ENCODE results near the gene MPV17L2.
A peak's percentile ranks its signal among the peaks of the same experiment; 100 is the strongest.

MPV17L2 gene

GRCh38 chr19:18170714-18171255, 22.2 kb upstream of the MPV17L2 start:
- H3K9me3 ChIP-seq: no peaks in the 10 kb centered on the region
- peak overlapping the region; percentile 98 for H3K27ac ChIP-seq
- peaks cover 62 to 76% of the 10 kb centered on the region in 2 experiments for H3K4me1 ChIP-seq (ENCODE audit: control insufficient read depth in 1 of 2, insufficient read depth in 1 of 2, low read depth in 1 of 2, low read length in 1 of 2)
- peak overlapping the region; percentile 46 to 52 for H3K4me3 ChIP-seq (ENCODE audit: low read depth in 1 of 2, low read length in 1 of 2)
- peaks cover 9% of the 10 kb centered on the region for H3K27me3 ChIP-seq
- H3K36me3 ChIP-seq: peaks cover 9% of the 10 kb centered on the region
- TF ChIP-seq, protein P1, sequence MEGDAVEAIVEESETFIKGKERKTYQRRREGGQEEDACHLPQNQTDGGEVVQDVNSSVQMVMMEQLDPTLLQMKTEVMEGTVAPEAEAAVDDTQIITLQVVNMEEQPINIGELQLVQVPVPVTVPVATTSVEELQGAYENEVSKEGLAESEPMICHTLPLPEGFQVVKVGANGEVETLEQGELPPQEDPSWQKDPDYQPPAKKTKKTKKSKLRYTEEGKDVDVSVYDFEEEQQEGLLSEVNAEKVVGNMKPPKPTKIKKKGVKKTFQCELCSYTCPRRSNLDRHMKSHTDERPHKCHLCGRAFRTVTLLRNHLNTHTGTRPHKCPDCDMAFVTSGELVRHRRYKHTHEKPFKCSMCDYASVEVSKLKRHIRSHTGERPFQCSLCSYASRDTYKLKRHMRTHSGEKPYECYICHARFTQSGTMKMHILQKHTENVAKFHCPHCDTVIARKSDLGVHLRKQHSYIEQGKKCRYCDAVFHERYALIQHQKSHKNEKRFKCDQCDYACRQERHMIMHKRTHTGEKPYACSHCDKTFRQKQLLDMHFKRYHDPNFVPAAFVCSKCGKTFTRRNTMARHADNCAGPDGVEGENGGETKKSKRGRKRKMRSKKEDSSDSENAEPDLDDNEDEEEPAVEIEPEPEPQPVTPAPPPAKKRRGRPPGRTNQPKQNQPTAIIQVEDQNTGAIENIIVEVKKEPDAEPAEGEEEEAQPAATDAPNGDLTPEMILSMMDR (IDR thresholded peaks at IDR 0.05): no peak

DNA sequence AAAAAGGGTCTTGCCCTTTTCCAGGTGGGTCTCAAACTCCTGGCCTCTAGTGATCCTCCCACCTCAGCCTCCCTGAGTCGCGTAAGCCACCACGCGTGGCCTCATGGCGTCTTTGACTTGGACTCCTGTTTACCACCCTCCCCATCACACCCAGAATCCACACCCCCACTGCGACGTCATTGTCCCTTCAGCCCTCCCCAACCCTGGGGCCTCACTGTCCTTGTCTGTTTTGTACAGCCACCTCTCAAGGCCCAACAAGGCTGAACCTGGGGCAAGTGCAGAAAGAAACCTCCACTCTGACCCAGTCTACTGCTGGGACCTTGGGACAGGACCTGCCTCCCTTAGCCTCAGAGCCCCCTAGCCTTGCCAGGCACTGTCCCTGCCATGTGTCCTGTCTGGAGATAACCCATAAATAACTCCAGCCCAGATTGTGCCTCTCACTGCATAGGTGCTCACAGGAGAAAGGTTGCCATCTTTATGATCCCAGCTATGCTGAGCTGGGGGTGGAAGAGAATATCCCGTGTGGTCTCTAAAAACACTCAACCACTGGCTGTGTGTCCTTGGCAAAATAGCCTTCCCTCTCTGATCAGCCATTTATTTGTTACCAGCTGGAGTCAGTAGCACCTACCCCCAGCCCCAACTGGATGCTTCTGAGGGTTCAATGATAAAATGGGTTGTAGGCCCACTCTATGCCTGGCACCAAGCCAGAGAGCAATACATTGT, 21.3 kb upstream of the MPV17L2 start:
- no peaks in the 10 kb centered on the region for H3K9me3 ChIP-seq
- H3K27ac ChIP-seq: peak overlapping the region; percentile 98
- no peak overlapping the region for H3K4me3 ChIP-seq (ENCODE audit: low read depth in 1 of 2, low read length in 1 of 2)
- peaks cover 18% of the 10 kb centered on the region for H3K36me3 ChIP-seq
- H3K4me1 ChIP-seq (ENCODE audit: control insufficient read depth in 1 of 2, insufficient read depth in 1 of 2, low read depth in 1 of 2, low read length in 1 of 2): peaks cover 69 to 83% of the 10 kb centered on the region in 2 experiments
- TF ChIP-seq, protein P1 (IDR thresholded peaks at IDR 0.05): no peak
- H3K27me3 ChIP-seq: peaks cover 15% of the 10 kb centered on the region

GRCh38 chr19:18172331-18173053, 20.5 kb upstream of the MPV17L2 start:
- Histone ChIP-seq H3K27me3 (peaks cover 19% of the 10 kb centered on the region), H3K36me3 (peaks cover 25% of the 10 kb centered on the region), H3K27ac (peak overlapping the region; percentile 98), H3K4me1 (ENCODE audit: control insufficient read depth in 1 of 2, insufficient read depth in 1 of 2, low read depth in 1 of 2, low read length in 1 of 2) (peaks cover 76 to 89% of the 10 kb centered on the region in 2 experiments), H3K9me3 (no peaks in the 10 kb centered on the region), H3K4me3 (ENCODE audit: low read depth in 1 of 2, low read length in 1 of 2) (peak overlapping the region; percentile 73 to 84)
- TF ChIP-seq, protein P1 (IDR thresholded peaks at IDR 0.05): no peak

DNA sequence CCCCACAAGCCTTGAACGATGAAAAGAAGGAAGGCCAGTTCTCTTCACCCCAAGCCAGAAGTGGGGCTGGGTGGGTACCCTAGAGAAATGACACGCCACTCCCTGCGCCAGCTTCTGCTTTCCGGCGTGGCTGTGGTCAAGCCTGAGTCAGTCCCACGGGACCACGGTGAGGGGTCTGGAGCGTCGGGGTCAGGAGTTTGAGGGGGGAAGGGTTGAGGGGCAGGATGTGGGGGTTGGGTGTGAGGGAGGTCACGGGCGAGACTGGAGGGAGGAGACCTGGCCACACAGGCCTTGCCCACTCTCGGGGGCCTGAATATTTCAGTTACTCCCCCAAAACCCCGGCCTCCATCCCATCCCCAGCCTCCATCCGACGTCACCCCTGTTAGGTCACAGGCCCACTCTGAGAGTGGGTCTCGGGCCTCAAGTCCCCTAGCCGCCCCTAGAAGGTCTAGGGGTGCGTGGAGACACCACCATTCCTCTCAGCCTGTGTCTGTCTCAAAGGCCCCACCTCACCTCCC, 19.9 kb upstream of the MPV17L2 start:
- H3K36me3 ChIP-seq: peaks cover 32% of the 10 kb centered on the region
- peak overlapping the region; percentile 98 for H3K27ac ChIP-seq
- H3K9me3 ChIP-seq: no peaks in the 10 kb centered on the region
- peaks cover 19% of the 10 kb centered on the region for H3K27me3 ChIP-seq
- H3K4me3 ChIP-seq (ENCODE audit: low read depth in 1 of 2, low read length in 1 of 2): peak overlapping the region; percentile 73 to 84
- TF ChIP-seq, protein P1 (IDR thresholded peaks at IDR 0.05): no peak
- peaks cover 74 to 86% of the 10 kb centered on the region in 2 experiments for H3K4me1 ChIP-seq (ENCODE audit: control insufficient read depth in 1 of 2, insufficient read depth in 1 of 2, low read depth in 1 of 2, low read length in 1 of 2)

DNA sequence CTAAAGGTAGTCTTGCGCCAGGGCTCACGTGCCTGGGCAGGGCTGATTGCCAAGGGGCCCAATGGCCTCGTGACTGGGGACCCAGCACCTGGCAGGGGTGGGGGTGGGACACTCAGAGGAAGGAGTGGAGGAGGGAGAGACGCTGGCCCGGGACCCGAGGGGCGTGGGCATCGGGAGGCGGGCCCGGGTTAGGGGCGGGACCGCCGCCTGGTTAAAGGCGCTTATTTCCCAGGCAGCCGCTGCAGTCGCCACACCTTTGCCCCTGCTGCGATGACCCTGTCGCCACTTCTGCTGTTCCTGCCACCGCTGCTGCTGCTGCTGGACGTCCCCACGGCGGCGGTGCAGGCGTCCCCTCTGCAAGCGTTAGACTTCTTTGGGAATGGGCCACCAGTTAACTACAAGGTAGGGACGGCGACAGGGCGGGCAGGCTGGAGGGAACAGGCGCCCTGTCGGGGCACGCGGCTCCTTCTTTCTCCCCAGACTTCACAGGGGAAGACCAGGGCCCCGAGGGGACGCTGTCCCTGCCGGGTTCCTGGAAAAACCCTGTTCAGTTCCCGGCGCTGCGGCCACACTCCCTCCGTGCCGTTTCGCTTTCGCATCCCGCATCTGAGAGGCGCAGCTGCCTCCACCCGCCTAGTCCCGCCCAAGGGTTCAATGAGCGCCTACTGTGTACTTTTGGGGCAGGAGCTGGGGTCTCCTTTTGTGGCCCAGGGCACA, 19.3 kb upstream of the MPV17L2 start, which contains the start of gene IFI30:
TSS of gene IFI30 (plus strand) at position 242 of the 717 bp plus-strand sequence. CDS start at position 271, 29 bp downstream.
- Histone ChIP-seq H3K4me1 (ENCODE audit: control insufficient read depth in 1 of 2, insufficient read depth in 1 of 2, low read depth in 1 of 2, low read length in 1 of 2) (peaks cover 70 to 80% of the 10 kb centered on the region in 2 experiments), H3K27ac (peak within 1 kb of the TSS; percentile 98), H3K4me3 (ENCODE audit: low read depth in 1 of 2, low read length in 1 of 2) (peak within 1 kb of the TSS; percentile 73 to 84), H3K36me3 (peaks cover 38% of the 10 kb centered on the region), H3K27me3 (peaks cover 19% of the 10 kb centered on the region), H3K9me3 (no peaks in the 10 kb centered on the region)
- TF ChIP-seq, protein P1 (IDR thresholded peaks at IDR 0.05): peak; percentile 30

Measured in neutrophil (primary cell).